Right lung (tissue), 5 donors: ENCODE measurements around the gene HPCAL1. TPM values are rescaled to one million over a fixed set of nuclear protein-coding genes. Genes with fewer than 3 reads are reported as not detected.
"Not testable (repeated sequence)": the region's sequence is repeated elsewhere in the genome, so short reads cannot be mapped to it uniquely, and the experiment has no call there.

ENCODE experiments used
- DNase-seq, 2 donors: peaks; one replicate each; pipeline ENCODE4 v3.0.0-alpha.2; 2013
- polyA plus RNA-seq, 5 donors: library from polyadenylated mRNA; unstranded; fragments of 120-200 nt; gene quantifications; one replicate each; pipeline versions ENCODE4 v1.2.1 to v1.2.3, GENCODE V29; 2013; ENCODE audit warnings: inconsistent platforms in 1 of 5, low replicate concordance in 1 of 5; ENCODE audit not compliant: insufficient read length in 5 of 5, insufficient read depth in 1 of 5

HPCAL1 gene
- polyA plus RNA-seq, 5 donors, result 48.4 to 95.0 (median 72.2) TPM

DNA sequence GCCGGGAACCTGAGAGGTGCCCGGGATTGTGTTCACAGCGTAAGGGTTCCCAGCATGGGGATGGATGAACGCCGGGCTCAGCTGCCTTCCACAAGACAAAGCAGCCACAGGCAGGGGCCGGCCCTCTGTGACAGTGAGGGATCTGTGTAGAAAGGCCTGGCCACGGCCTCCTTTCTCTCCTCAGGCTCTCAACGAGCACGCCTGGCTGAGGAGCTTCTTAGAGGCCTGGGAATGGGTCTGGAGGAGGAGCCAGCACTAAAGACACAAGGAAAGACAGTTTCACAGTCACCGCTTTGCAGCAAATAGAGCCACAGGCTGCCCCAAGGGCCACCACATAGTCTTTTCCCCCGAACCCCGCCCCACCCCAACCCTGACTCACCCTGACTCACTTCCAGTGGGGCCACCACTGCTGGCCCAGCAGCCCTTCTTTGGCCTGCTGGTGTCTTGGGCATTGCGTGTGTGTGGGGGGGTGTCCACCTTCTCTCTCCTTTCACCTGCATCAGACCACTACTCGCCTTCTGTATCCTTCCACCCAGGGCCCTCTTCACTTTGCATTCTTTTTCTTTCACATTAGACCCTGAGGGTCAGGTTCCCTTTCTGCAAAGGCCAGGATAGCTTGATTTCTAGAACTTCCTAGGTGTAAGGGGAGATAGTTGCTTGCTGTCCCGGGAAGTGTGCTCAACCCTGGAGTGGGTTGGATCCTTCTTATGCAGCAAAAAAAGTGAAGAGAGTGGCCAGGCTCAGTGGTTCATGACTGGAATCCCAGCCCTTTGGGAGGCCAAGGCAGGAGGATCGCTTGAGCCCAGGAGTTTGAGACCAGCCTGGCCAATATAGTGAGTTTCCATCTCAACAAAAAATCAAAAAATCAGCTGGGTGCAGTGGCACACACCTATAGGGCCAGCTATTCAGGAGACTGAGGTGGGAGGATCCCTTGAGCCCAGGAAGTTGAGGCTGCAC lies 19.3 kb upstream of the HPCAL1 start:
- DNase-seq, result no peak

DNA sequence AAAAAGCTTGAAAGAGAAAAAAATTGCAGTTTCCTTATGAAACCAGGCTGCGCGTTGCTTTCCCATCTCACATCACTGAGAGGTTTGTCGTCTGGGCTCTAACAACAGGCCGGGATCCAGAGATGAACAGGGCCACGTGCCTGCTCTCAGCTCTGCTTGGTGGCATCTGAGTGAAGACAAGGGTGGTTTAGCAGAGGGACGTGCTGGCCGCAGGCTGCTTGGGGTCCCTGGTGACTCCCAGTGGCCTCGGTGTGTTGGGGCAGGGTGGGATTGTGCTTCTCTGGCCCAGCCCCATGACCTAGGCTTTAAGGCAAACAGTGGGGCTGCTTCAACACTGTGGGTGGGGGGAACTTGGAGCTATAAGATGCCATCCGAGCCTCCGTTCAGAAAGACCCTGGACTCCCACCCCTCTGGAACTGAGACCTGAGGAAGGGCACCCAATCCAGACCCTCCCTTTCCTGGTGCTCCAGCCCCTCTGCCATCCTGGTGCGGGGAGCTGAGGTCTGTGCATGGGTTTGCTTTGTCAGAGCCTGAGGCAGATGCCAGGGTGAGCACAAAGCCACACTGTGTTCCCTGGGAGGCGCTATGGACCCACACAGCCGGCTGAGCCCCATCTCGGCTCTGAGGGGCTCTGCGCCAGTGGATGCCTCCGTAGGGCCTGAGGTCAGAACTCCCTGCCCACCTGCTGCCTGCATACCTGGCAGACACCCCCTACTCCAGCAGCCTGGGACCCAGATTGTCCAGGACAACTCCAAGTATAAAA lies 18.4 kb upstream of the HPCAL1 start:
- no peak for DNase-seq

- no peak for DNase-seq
Observed at GRCh38 chr2:10285191-10285555, 17.5 kb upstream of the HPCAL1 start.

DNA sequence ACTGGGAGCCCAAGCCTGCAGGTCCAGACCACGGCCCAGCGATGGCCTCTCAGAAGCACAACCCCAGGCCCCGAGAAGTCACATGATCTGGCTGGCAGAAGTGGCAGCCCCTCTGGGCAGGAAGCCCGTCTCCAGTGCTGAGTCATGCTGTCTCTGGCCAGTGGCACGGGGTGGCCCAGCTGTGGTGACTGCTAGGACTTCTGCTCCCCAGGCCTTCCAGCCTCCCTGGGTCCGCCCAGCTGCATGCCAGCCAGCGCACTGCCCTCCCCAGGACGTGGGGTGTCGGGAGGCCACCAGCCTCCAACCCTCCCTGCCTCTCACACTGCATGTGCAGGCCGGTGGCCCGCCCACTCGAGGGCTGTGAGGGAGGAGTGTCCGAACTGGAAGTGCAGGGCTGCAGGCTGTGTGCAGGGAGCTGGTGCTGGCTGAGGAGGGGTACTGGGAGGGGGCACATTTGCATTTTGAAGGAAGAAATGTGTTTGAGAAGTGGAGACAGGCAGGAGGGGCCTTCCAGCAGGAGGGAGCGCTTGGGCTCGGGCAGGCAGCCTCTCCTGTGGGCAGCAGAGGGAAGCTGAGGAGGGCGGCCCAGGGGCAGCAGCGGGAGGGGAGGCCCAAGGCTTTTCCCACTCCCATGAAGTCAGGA lies 17.0 kb upstream of the HPCAL1 start:
- no peak for DNase-seq

DNA sequence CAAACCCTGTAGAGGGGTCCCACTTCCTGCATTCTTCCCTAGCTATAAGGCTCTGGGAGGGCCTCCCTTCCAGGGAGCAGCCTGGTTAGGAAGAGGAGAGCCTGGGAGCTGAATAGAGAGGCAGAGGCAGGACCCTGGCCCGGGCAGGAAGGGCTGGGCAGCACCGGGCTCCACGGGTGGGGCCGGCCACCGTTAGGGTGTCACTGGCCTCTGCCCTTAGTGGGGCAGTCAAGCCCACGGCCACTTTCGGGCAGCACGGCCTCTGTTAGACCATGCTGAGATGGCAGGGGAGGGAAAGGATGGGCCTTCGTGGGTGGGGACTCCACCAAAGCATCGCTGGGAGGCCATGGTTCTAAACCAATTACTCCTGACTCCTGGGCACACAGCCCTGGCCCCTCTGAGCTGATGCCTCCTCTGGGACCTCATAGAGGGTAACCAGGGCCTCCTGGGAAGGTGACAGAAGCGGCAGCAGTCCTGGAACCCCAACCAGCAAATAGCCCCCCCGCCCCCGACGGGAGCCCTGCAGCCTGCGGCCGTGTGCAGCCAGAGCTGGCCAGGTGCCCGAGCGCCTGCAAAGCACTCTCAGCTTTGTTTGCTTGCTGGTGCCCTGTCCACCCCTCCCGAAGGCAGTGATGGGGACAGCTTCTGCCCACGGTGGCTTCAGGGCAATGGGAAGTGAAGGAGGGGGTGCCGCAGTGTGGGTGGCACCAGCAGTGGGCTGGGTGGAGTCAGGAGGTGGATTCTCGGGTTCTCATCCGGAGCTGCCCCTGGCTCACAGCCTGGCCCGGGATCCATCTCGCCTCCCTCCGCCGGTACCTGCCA lies 16.3 kb upstream of the HPCAL1 start:
- DNase-seq, result peak in 1 of 2 donors; percentile 49

DNA sequence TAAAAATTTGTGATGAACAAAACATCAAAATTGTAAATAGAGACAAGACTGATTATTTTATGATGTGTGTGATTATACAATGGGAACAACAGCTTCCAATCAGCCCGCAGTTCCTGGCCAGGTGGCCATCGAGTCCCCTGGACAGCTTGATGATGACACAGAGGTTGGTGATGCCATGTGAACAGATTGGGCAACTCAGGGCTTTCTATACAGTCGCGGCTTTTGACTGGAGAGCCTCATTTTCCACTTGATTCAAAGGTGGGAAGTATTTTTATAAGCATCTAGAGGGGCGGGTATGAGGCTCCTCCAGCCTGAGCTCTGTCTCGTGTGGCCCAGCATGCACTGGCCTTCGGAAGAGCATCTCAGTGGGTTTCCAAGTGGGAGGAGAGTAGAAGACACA lies 14.9 kb upstream of the HPCAL1 start:
- DNase-seq, result no peak

GRCh38 chr2:10288606-10289005 lies 14.1 kb upstream of the HPCAL1 start:
- DNase-seq, result no peak

DNA sequence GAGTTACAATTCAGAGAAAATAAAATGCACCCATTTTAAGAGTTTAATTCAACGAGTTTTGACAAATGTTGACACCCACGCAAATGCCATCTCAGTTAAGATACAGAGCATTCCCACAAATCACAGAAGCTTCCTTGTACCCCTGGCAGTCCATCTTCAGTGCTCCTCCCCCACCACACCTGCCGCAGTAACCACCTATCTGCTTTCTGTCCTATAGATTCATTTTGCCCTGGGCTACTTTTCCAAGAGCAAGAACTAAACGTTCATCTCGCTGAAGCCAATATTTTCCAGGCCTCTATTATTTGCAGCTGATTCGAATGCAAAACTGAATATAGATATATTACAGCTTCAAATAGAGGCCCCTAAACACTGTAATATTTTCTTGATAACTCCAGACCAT lies 13.4 kb upstream of the HPCAL1 start:
- no peak for DNase-seq

GRCh38 chr2:10289891-10290290 lies 12.8 kb upstream of the HPCAL1 start:
- DNase-seq, result no peak

DNA sequence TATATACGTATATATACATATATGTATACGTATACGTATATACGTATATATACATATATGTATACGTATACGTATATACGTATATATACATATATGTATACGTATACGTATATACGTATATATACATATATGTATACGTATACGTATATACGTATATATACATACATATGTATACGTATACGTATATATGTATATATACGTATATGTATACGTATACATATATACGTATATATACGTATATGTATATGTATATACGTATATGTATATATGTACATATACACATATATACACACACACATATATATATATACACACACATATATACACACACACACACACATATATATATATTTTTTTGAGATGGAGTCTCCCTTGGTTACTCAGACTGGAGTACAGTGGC lies 11.3 kb upstream of the HPCAL1 start:
- DNase-seq, result not testable (repeated sequence)

DNA sequence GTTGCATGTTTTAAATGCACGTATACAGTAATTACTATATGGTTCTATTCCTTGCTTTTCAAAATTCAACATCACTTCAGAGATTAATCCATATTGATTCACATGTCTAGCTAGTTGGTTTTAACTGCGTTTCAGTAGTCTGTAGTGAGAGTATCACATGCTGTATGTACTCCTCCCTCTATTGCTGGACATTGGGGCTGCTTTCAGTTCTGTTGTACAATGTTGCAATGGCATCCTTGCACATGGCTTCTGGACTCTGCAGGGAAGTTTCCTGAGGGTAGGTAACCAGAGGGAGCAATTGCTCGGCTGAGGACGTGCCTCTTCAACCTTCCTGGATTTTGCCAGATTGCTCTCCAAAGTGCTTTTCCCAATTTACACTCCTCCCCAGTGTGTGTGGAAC lies 10.7 kb upstream of the HPCAL1 start:
- no peak for DNase-seq

DNA sequence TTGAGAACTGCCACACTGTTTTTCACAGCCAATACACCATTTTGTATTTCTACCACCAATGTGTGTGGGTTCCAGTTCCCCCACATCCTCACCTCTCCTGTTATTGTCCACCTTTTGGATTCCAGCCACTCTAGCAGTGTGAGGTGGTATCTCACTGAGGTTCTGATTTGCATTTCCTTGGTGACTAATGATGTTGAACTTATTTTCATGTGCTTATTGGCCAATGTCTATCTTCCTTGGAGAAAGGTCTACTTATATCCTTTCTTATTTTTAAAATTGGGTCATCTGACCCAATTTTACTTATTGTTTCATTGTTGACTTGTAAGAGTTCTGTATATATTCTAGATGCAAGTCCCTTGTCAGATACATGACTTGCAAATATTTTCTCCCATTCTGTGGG lies 9.1 kb upstream of the HPCAL1 start:
- no peak for DNase-seq

DNA sequence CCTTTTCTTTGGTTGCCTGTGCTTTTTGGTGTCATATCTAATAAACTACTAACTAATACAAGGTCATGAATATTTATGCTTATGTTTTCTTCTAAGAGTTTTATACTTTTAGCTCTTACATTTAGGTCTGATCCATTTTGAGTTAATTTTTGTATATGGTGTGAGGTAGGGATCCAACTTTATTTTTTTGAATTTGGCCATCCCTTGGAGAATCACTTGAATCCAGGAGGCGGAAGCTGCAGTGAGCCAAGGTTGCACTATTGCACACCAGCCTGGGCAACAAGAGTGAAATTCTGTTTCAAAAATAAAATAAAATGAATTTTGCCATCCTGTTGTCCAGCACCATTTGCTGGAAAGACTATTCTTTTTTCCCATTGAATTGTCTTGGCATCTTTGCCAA lies 8.6 kb upstream of the HPCAL1 start:
- DNase-seq, result no peak

DNA sequence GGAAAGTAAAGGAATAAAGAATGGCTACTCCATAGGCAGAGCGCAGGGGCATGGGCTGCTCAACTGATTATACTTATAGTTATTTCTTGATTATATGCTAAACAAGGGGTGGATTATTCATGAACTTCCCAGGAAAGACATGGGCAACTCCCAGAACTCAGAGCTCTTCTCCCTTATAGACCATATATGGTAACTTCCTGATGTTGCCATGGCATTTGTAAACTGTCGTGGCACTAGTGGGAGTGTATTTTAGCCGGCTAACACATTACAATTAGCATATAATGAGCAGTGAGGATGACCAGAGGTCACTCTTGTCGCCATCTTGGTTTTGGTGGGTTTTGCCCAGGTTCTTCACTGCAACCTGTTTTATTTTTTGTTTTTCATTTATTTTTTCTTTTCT lies 7.1 kb upstream of the HPCAL1 start:
- not testable (repeated sequence) for DNase-seq

- DNase-seq, result no peak
Observed at GRCh38 chr2:10296142-10296541, 6.6 kb upstream of the HPCAL1 start.

- no peak for DNase-seq
Observed at GRCh38 chr2:10297191-10297830, 5.4 kb upstream of the HPCAL1 start.

GRCh38 chr2:10297959-10298531 lies 4.7 kb upstream of the HPCAL1 start:
- no peak for DNase-seq

DNA sequence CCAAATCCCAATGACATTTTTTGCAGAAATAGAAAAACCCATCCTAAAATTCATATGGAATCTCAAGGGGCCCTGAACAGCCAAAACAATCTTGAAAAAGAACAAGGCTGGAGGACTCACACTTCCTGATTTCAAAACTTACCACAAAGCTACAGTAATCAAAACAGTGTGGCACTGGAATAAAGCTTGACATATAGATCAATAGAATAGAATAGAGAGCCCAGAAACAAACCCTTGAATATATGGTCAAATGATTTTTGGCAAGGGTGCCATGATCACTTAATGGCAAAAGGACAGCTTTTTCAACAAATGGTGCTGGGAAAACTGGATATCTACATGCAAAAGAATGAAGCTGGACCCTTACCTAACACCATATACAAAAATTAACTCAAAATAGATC lies 3.9 kb upstream of the HPCAL1 start:
- not testable (repeated sequence) for DNase-seq

GRCh38 chr2:10300328-10300920 lies 2.3 kb upstream of the HPCAL1 start:
- no peak for DNase-seq
